NCI-H2029 treated with DMSO at 0.1 percent for 48 hours (cell line): ENCODE data around the gene SEC14L5.

Source experiments
- DNase-seq: peaks from one replicate; lab custom pipeline; 2025; lab: John Stamatoyannopoulos, UW

The SEC14L5 gene

DNA sequence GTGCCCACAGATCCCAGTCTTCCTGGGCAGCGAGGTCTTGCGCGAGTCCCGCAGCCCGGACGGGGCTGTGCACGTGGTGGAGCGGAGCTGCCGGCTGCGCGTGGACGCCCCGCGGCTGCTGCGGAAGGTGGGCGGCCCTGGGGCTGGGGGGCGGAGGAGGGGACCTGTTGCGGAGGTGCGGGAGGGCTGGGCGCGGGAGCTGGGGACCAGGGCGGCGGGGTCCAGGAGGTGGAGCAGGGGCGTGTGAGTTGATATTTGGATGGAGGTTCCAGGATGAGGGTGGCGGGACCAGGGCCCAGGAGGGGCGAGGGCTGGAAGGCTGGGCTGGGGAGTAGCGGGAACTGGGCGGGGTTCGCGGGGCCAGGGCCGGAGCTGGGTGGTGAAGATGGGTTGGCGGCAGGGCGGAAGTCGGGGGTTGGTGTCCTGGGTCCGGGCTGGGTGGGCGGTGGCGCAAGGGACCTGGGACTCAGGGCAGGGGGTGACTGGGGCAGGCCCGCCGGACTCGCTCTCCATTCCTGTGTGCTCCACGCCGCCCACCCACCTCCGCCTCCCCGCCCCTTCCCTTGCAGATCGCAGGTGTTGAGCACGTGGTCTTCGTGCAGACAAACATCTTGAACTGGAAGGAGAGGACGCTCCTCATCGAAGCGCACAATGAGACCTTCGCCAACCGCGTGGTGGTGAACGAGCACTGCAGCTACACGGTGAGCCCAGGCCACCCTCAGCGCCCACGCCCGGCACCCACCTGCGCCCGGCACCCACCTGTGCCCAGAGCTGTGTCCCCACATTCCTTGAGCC is 29.6 kb downstream of the SEC14L5 start:
- DNase-seq: no peak

DNA sequence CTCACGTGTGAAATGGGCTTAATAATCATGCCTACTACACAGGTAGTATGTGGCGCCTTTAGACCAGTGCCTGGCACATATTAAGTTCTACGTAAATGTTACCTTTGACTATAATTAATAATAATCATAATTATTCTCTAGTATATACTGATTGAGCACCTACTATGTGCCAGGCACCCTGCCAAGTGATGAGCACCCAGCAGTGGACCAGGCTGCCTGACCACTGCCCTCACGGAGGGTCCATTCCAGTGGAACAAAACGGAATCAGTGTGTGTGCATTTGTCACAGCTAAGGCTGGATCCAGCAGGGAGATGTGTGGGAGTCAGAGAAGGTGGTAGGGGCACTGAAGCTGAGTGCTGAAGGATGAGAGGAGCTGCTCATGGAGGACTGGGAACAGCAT is 30.5 kb downstream of the SEC14L5 start:
- no peak for DNase-seq

DNA sequence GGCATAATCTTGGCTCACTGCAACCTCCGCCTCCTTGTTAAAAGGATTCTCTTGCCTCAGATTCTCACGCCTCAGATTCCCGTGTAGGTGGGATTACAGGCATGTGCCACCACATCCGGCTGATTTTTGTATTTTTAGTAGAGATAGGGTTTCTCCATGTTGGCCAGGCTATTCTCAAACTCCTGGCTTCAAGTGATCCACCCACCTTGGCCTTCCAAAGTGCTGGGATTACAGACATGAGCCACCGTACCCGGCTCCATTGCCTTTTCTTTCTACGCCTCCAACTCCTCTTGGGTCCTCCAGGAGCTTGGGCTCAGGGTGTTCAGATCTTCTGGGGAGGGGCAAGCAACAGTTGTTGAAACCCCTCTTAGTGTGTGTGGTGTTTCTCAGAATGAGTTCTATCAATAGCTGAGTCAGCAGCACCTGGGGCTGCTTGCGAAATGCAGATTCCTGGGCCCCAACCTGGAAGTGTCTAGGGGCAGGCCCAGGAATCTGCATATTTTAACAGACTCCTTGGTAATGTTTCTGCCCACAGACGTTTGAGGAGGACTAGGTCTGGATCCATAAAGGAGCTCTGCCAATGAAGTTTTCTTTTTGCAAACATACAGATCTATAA is 31.4 kb downstream of the SEC14L5 start:
- DNase-seq: no peak

DNA sequence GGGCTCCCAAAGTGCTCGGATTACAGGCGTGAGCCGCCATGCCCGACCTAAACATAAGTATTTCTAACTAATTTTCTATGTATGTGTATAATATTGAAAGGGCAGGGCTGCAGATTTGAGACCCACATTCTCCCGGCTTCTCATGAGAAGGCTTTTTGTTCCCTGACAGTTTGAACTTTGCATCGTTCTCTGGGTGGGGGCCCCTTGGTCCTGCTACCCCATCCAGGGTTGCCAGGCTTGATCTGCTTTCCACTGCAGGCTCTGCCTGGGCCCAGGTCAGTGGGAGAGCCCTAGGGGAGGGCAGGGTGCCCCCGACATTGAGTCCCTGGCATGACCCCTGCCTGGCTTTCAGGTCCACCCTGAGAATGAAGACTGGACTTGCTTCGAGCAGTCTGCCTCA is 32.3 kb downstream of the SEC14L5 start:
- no peak for DNase-seq

DNA sequence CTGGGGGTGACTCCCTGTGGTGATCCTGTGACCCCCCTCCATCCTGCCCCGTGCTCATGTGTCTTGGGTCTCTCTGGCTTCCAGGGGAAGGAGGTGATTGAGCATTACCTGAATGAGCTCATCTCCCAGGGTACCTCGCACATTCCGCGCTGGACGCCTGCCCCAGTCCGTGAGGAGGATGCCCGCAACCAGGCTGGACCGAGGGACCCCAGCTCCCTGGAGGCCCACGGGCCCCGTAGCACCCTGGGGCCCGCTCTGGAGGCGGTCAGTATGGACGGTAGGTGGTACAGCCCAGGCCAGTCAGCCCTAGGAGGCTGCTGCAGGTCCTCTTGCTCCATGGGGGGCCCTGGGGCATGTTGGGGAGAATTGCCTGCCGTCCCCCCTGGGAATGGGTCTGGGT is 33.6 kb downstream of the SEC14L5 start:
- no peak for DNase-seq

DNA sequence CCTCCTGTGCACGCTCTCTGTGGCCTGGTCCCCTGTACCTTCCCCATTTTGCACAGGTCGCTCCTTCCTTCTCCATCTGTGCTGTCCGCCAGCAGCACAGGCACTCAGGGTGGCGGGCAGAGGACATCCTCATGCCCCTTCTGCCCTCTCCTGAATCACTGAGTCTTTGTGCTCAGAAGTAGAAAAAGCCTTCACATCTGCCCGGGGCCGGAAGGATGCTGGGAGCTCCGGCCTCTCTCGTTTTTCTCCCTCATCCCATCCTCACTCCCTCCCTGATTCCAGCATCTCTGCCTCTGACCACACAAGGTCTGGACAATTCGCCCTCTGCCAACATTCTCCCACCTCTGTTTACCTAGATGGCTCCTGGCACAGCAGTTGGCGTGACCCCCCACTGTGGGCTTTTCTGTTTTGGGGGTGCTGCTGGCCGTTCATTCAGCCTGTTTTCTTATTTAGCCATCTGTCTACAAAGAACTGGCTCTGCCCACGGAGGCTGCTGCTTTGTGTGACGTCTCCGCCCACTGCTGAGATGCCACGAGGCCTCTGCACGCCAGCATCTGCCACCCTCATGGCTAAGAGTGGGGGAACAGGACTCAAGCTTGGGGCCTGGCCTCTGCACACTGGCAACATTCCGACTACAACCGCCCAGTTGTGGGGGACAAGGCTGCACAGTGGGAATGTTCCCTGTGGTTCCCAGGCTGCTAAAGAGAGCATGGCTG is 36.7 kb downstream of the SEC14L5 start:
- no peak for DNase-seq

DNA sequence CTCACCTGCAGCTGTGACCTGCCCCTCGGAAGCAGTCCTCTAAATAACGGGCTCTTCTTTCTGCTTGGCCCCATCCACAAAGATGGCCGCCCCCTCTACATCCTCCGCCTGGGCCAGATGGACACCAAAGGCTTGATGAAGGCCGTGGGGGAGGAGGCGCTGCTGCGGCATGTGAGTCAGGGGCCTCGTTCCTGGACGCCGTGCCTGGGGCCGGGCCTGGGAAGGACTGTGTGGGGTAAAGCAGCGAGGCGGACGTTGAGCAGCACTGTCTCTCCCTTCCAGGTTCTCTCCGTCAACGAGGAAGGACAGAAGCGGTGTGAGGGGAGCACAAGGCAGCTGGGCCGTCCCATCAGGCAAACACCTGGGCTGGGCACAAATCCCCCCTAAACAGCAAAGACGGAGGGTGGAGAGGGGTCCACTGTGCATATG is 42.5 kb downstream of the SEC14L5 start:
- no peak for DNase-seq

DNA sequence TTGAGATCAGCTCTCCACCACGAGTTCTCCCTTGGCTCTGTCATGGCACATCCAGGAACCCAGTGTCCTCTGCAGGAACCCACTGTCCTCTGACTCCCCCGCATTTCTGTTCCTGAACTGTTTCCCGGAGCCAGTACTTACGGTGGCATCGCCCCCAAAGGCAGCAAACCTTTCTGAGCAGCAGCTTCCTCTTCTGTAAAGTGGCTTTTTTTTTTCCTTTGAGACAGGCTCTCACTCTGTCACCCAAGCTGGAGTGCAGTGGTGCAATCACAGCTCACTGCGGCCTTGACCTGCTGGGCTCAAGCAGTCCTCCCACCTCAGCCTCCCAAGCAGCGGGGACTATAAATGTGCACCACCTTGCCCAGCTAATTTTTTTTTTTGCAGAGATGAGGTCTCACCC is 43.4 kb downstream of the SEC14L5 start:
- no peak for DNase-seq

DNA sequence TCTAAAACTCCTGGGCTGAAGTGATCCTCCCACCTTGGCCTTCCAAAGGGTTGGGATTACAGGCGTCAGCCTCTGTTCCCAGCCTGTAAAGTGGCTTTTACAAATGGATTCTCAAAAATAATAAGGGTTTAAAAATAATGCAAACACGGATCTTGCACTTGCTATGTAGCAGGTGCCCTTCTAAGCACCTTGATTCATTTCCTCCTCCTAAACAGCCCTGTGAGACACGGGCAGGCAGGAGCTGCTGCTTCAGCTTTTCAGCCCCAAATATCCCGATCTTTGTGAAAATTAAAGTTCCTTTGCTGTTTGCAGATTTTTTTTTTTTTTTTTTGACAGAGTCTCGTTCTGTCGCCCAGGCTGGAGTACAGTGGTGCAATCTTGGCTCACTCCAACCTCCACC is 43.9 kb downstream of the SEC14L5 start:
- DNase-seq: no peak

DNA sequence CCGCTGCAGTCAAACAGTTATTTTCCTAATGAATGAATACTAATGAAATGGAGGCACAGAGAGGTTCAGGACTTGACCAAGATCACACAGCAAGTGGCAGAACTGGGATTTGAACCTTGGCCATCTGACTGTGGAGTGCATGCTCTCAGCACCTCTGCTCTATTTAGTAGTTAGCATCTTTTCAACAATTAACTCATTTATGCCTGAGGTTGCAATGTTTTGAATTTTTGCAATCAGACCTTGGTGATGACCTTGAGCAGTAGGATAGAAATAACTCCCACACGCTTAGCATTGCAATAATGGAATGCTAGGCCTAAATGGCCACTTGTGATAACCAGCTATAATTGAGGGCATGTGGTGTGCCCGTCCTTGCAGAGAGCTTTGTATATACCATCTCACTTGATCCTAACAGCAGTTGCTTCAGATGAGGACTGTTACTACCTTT is 44.6 kb downstream of the SEC14L5 start:
- no peak for DNase-seq

DNA sequence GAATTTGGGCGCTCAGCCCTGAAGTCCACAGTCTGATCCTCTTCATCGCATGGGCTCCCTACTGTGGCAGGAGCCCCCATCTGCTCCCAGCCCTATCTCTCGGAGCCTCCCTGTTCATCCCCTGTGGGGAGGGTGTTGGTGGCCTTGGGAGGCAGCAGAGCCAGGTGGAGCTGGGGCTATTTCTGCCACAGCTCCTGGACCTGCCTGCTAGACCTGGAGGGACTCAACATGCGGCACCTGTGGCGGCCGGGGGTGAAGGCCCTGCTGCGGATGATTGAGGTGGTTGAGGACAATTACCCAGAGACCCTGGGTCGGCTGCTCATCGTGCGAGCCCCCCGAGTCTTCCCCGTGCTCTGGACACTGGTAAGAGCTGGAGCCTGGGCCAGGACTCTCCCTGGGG is 45.1 kb downstream of the SEC14L5 start:
- DNase-seq: no peak

DNA sequence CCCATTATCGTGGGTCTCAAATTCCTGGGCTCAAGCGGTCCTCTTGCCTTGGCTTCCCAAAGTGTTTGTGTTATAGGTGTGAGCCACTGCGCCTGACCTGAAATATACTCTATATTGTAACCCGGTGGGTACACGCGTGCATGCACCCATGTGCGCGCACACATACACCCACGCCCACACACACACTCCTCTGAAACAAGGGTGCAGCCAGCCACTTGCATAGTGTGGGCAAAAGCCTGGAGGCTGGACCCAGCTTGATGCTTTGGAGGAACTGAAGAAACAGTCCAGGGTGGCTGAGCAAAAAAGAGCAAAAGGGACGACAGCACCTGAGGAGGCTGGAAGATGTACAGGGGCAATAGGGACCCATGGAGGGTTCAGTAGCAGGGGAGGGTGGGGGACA is 45.7 kb downstream of the SEC14L5 start:
- no peak for DNase-seq

DNA sequence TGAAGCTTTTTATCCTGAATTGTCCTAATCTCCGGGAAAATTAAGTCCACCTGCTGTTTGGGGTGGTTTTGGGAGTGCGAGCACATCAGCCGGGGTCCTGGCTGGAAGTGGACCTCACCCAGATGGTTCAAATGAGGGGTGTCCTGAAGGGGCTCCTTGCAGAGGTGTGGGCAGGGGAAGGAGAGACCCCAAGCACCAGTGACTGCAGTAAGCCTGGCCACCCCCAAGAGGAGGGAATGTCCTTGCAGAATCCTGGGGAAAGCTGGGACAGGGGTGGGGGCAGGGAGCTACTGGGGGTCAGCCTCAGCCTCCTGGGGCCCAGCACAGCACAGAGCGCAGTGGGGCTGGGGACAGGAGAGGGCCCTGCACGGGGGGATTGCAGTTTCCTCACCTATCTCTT is 46.2 kb downstream of the SEC14L5 start:
- DNase-seq: no peak

DNA sequence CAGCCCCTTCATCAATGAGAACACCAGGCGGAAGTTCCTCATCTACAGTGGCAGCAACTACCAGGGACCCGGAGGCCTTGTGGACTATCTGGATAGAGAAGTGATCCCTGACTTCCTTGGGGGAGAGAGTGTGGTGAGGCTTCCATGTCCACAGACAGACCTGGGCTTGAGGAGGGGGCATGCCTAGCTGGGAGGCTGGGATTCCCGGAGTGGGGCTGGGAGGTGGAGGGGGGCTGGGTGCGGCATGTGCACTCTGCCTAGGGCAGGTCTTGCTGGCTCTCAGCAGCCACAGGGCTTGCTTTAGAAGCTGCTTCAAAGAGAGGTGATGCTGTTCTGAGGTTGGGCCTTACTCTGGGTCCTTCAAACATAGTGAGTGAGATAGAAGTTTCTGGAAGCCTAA is 47.8 kb downstream of the SEC14L5 start:
- no peak for DNase-seq

DNA sequence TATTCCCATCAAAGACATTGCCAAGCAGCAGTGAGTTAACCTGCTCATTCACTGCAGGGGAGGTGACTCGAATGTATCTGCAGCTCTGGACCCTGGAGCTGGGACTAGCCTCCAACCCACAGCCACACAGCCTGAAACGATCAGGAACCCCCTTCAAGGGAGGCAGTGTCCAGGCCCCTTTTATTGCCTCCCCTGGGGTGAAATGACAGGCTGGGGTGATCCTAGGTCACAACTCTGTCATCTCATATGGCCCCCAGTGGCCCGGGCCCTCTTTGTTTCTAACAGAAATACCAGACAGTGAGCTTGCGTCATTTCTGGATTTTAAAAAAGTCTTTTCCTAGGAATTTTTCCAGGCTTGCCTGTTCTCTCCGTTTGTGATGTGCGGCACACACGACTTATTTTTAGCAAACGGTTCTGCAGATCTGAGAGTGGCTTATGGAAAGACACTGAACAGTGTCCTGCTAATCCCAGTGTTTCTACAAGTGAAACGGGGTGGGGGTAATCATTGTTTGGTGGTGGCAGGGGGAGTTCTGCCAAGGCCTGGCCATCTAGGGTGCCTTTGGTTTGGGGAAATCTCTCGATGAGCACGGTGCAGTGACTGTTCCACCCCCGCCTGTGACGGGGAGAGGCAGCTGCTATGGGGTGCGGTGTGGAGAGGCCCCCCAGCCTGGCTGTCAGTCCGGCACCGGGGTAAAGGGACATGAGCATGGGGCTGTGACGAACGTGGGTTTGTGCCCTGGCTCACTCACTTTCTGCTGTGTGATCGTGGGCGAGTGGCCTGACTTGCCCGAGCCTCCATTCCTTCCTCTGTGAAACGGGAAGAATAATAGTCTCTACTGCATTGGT is 48.4 kb downstream of the SEC14L5 start:
- no peak for DNase-seq

DNA sequence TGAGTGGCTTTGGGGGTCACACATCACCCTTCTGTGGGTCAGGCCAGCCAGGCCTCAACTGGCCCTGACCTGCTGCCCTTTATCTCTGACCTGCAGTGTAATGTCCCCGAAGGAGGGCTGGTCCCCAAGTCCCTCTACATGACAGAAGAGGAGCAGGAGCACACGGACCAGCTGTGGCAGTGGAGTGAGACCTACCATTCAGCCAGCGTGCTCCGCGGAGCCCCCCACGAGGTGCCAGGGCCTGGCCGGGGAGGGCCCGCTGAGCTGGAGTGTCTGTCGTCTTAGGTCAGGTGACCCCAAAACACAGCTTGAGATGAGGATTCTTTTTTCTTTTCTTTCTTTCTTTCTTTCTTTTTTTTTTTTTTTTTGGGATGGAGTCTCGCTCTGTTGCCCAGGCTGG is 49.1 kb downstream of the SEC14L5 start:
- no peak for DNase-seq

DNA sequence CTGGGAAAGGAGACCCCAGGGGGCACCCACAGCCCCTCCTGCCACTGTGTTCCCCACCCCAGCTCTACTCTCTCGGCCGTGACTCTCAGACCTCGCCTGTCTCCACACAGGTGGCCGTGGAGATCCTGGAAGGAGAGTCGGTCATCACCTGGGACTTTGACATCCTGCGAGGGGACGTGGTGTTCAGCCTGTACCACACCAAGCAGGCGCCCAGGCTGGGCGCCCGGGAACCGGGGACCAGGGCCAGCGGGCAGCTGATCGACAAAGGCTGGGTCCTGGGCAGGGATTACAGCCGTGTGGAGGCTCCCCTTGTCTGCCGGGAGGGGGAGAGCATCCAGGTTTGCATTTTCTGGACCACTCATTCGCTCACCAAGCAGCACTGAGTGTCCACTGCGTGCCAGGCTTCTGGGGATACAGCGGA is 50.2 kb downstream of the SEC14L5 start:
- no peak for DNase-seq

DNA sequence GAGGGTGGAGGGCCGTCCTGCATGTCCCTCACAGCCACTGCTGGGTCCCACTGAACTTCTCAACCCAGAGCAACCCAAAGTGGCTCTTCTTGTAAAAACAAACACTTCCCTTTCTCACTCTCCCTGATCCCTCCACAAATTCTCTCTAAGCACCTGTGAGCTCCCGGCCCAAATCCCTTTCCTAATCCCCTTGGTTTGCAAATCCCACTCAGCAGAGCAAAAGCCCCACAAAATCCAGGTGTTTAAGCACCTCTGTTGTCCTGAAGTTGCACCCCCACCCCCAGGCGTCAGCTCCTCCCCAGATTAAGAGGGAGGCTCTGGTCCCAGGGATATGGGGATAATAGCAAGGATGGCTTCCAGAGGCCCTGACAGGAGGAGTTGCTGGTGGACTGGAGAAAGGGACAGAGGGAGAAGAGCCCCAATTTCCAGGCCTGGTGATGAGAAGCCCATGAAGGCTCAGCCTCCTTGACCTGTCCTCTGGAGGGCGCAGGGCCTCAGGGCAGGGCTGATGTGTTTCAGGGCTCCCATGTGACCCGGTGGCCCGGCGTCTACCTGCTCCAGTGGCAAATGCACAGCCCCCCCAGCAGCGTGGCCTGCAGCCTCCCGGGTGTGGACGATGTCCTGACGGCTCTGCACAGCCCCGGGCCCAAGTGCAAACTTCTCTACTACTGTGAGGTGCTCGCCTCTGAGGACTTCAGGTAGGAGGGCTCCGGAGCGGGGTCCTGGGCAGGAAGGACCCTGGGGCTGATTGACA is 52.6 kb downstream of the SEC14L5 start:
- DNase-seq: no peak

DNA sequence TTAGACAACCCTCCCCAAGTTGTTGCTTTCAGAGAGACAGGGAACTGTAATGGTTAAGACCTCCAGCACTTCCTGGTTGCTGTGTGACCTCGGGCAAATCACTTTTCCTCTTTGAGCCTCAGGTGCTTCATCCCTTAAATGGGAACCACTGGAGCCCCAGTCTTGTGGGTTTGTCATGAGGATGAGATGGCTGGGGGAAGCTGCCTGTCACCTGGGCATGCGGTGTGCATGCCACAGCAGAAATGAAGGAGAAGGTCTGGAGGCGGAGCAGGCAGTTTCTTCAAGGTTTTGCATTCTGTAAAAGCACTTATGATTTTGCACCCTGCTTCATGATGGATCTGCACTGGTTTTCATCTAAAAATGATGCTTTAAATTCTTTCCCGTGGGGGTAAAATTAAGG is 53.5 kb downstream of the SEC14L5 start:
- DNase-seq: no peak

DNA sequence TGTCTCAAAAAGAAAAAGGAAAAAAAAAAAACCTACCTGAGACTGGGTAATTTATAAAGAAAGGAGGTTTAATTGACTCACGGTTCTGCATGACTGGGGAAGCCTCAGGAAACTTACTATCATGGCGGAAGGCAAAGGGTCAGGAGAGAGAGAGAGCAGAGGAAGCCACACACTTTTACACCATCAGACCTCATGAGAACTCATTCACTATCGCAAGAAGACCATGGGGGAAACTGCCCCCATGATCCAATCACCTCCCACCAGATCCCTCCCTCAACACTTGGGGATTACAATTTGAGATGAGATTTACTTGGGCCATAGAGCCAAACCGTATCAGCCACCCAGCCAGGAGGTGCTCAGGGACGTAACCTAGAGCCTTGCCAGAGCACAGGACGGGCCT is 54.8 kb downstream of the SEC14L5 start:
- no peak for DNase-seq

DNA sequence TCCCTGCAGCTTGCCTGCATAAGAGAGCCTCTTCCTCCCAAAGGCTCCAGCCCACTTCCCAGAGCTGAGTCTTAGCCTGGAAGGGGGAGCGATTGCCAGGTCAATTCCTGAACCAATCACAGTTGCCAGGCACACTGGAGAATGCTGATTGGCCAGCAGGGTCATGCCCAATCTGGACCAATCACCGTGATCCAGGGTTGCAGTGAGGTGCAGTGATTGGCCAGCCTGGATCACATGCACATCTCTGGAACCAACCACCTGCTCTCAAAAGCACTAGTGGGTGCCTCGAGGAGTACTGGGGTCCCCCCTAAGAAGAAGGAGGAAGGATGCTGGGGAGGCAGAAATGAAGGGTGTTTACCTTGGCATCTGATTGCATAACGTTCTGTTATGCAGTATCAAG is 57.2 kb downstream of the SEC14L5 start:
- DNase-seq: no peak

DNA sequence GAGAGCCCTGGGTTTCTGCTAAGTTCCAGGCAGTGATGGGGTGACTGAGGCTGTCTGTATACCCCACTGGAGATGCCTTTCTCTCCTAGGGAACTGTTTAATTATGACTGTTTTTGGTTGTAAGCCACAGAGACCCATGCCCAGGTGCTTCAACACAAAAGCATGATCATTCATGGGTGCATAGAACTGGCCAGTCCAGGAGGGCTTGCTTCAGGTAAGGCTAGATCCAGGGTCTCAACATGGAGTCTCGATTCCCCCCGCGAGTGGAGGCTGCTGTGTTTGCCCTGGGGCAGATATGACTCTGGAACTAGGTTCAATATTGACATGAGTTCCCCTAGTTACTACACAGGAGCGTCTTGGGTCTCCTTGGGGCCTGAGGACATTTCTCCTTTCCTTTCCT is 57.8 kb downstream of the SEC14L5 start:
- DNase-seq: no peak
